Endothelial cell of umbilical vein (primary cell): ENCODE results near the gene MRPL58. TPM values are rescaled to one million over a fixed set of nuclear protein-coding genes. Genes with fewer than 3 reads are reported as not detected.

ENCODE experiments used
- BruUV-seq: library from RNA; stranded (reverse); fragments of 400-500 nt; replicated peaks from 2 replicates; lab custom pipeline; 2021; lab: Mats Ljungman, UMichigan
- CTCF ChIA-PET: fragments of 300-600, 350-600 bp; sonication (Branson Sonifier 250); formaldehyde crosslinking; loops from one replicate; lab custom pipeline; 2021; ENCODE audit warnings: antibody characterized with exemption, inconsistent platforms; lab: Charles Lee
- POLR2A ChIA-PET: fragments of 300-600, 350-600 bp; sonication (Branson Sonifier 250); formaldehyde crosslinking; loops from one replicate; lab custom pipeline; 2021; ENCODE audit warnings: antibody characterized with exemption, inconsistent platforms; lab: Charles Lee
- DNase-seq: peaks from one replicate; pipeline ENCODE4 v3.0.0-alpha.2; 2011; ENCODE audit warnings: low read depth, low spot score
- FAIRE-seq: peaks from 2 replicates; lab custom pipeline; 2011; peaks lifted over from hg19 to GRCh38; lab: Jason Lieb, UNC
- H2AFZ ChIP-seq: 2 replicates; pipeline ENCODE4 v1.6.0; 2012; ENCODE audit warnings: low read depth, low read length, control low read depth, inconsistent platforms
- H3K27ac ChIP-seq: 2 replicates; pipeline ENCODE4 v1.5.1; 2011; ENCODE audit warnings: low read depth, mild to moderate bottlenecking, control low read depth, low read length, moderate library complexity; ENCODE audit not compliant: insufficient read depth
- H3K27me3 ChIP-seq, 2 experiments: 2 replicates each; pipeline versions ENCODE4 v1.6.0 to v1.6.1; 2011; ENCODE audit warnings: low read length in 2 of 2, mixed read lengths in 1 of 2; ENCODE audit not compliant: control insufficient read depth in 2 of 2, insufficient read depth in 2 of 2
- H3K36me3 ChIP-seq, 2 experiments: 2 replicates in 1 of 2; 3 replicates in 1 of 2; pipeline ENCODE4 v1.5.1; 2011; ENCODE audit warnings: low read length in 2 of 2, mild to moderate bottlenecking in 1 of 2, moderate library complexity in 1 of 2; ENCODE audit not compliant: control insufficient read depth in 2 of 2, insufficient read depth in 2 of 2; ENCODE audit errors: extremely low read depth in 1 of 2
- H3K4me1 ChIP-seq: 3 replicates; pipeline ENCODE4 v1.5.1; 2011; ENCODE audit warnings: mild to moderate bottlenecking, low read length; ENCODE audit not compliant: control insufficient read depth, insufficient read depth; ENCODE audit errors: extremely low read depth
- H3K4me2 ChIP-seq: 2 replicates; pipeline ENCODE4 v1.6.1; 2011; ENCODE audit warnings: low read length, control low read depth, mixed read lengths; ENCODE audit not compliant: insufficient read depth
- H3K4me3 ChIP-seq, 3 experiments: fragments of 200-600 bp in 1 of 3; sonication (generic), shearing (Covaris generic) in 1 of 3; replicated peaks in 1 of 3; 2 replicates each; pipeline ENCODE4 v1.5.1; 2011 to 2016; ENCODE audit warnings: control low read depth in 3 of 3, low read length in 3 of 3, mild to moderate bottlenecking in 2 of 3, inconsistent platforms in 1 of 3, low read depth in 1 of 3, moderate library complexity in 1 of 3; ENCODE audit not compliant: insufficient read depth in 1 of 3
- H3K79me2 ChIP-seq: 2 replicates; pipeline ENCODE4 v1.6.0; 2012; ENCODE audit warnings: low read length, inconsistent platforms; ENCODE audit not compliant: control insufficient read depth, insufficient read depth
- H3K9ac ChIP-seq: replicated peaks from 2 replicates; pipeline ENCODE3; 2011; ENCODE audit warnings: low read length, control low read depth; ENCODE audit not compliant: insufficient read depth; ENCODE audit errors: extremely low read depth
- H3K9me1 ChIP-seq: replicated peaks from 3 replicates; pipeline ENCODE4 v1.6.0; 2011; ENCODE audit warnings: mild to moderate bottlenecking, low read length; ENCODE audit not compliant: control insufficient read depth, insufficient read depth; ENCODE audit errors: extremely low read depth
- H3K9me3 ChIP-seq: replicated peaks from 2 replicates; pipeline ENCODE4 v1.5.1; 2012; ENCODE audit warnings: low read length, inconsistent platforms; ENCODE audit not compliant: control insufficient read depth, insufficient read depth
- H4K20me1 ChIP-seq: replicated peaks from 2 replicates; pipeline ENCODE3; 2011; ENCODE audit warnings: mild to moderate bottlenecking, low read length; ENCODE audit not compliant: control insufficient read depth, insufficient read depth; ENCODE audit errors: extremely low read depth
- CTCF ChIP-seq, 2 donors: IDR thresholded peaks; 1 replicate in 1 of 2; 2 replicates in 1 of 2; pipeline ENCODE4 v1.5.1; 2011; ENCODE audit warnings: low read length in 2 of 2, mild to moderate bottlenecking in 2 of 2, moderate library complexity in 2 of 2, control low read depth in 1 of 2, inconsistent platforms in 1 of 2, low read depth in 1 of 2; ENCODE audit not compliant: insufficient read depth in 1 of 2; ENCODE audit errors: extremely low read depth in 1 of 2
- EZH2 ChIP-seq: IDR thresholded peaks from 2 replicates; pipeline ENCODE4 v1.6.1; 2012; ENCODE audit warnings: borderline replicate concordance, low read depth, mild to moderate bottlenecking, moderate library complexity, low read length, inconsistent platforms; ENCODE audit not compliant: severe bottlenecking
- FOS ChIP-seq: IDR thresholded peaks from 2 replicates; pipeline ENCODE4 v1.6.1; 2011; ENCODE audit warnings: mild to moderate bottlenecking, low read length, moderate library complexity, borderline replicate concordance; ENCODE audit not compliant: insufficient read depth
- GATA2 ChIP-seq: IDR thresholded peaks from 2 replicates; pipeline ENCODE4 v1.7.0; 2011; ENCODE audit warnings: low read depth, mild to moderate bottlenecking, moderate library complexity, mixed read lengths, low read length; ENCODE audit not compliant: insufficient read length, insufficient read depth
- JUN ChIP-seq: IDR thresholded peaks from 2 replicates; pipeline ENCODE4 v1.6.1; 2011; ENCODE audit warnings: borderline replicate concordance, low read depth; ENCODE audit not compliant: insufficient read length, insufficient read depth
- MAX ChIP-seq: IDR thresholded peaks from 2 replicates; pipeline ENCODE4 v1.6.1; 2011; ENCODE audit not compliant: insufficient read depth, insufficient read length
- MYC ChIP-seq: IDR thresholded peaks from one replicate; pipeline ENCODE4 v1.6.1; 2011; ENCODE audit warnings: mild to moderate bottlenecking, low read depth, low read length
- POLR2A ChIP-seq: IDR thresholded peaks from 2 replicates; pipeline ENCODE4 v1.6.1; 2012; ENCODE audit warnings: low read depth, mild to moderate bottlenecking, control low read depth, low read length
- POLR2AphosphoS5 ChIP-seq: IDR thresholded peaks from 2 replicates; pipeline ENCODE4 v1.6.1; 2012; ENCODE audit warnings: low read depth, mild to moderate bottlenecking, control low read depth, low read length, moderate library complexity; ENCODE audit not compliant: insufficient read depth
- dilution Hi-C: fragments of 300-500 bp; cut with MboI; formaldehyde crosslinking; loops from one replicate; pipeline ENCODE4 v1.15.0; 2019; ENCODE audit warnings: low sequenced_read_pairs; ENCODE audit not compliant: extremely low pct_ligation_motif_present
- intact Hi-C: fragments of 100-400 bp; cut with micrococcal nuclease; formaldehyde crosslinking; loops from one replicate; pipeline ENCODE4 v1.10.0; 2022
- polyA plus RNA-seq, 4 experiments: library from polyadenylated mRNA; depleted of rRNA in 3 of 4; stranded (reverse) in 3 of 4; unstranded in 1 of 4; fragments of >200 nt; gene quantifications; 2 replicates each; pipeline versions ENCODE4 v1.2.1 to v1.2.3, GENCODE V29; 2011 to 2012; ENCODE audit warnings: missing spikeins in 1 of 4
- total RNA-seq: library from RNA; stranded (reverse); gene quantifications from 2 replicates; pipeline ENCODE4 v1.2.3, GENCODE V29; 2021

MRPL58 gene
- total and polyA plus RNA-seq, 2 donors (not counting 3 experiments of a cell fraction or from before 2014, with no cell fraction given): 38.0 to 43.7 TPM

- BruUV-seq: no TSS peak
- Histone ChIP-seq H3K4me2 (no peak overlapping the region), H3K9ac (no peak overlapping the region), H3K4me1 (peaks cover 11% of the 10 kb centered on the region), H3K79me2 (peaks cover 5% of the 10 kb centered on the region), H3K36me3 (peaks cover 0 to 14% of the 10 kb centered on the region in 2 experiments), H3K27me3 (no peaks in the 10 kb centered on the region), H3K4me3 (no peak overlapping the region), H3K9me3 (no peaks in the 10 kb centered on the region), H2AFZ (no peak overlapping the region), H3K9me1 (no peaks in the 10 kb centered on the region), H3K27ac (no peak overlapping the region), H4K20me1 (no peaks in the 10 kb centered on the region)
- no peak for TF ChIP-seq GATA2
- TF ChIP-seq FOS: no peak
- TF ChIP-seq JUN: no peak
- TF ChIP-seq POLR2AphosphoS5: no peak
- no peak for TF ChIP-seq CTCF (IDR thresholded peaks at IDR 0.05; ENCODE audit: extremely low read depth in 1 of 2, insufficient read depth in 1 of 2, low read depth in 1 of 2, low read length in 2 of 2)
- TF ChIP-seq POLR2A: no peak
- TF ChIP-seq MAX: no peak
- TF ChIP-seq MYC: no peak
- TF ChIP-seq EZH2: no peak
- no peak for DNase-seq
- dilution Hi-C loops (no loop called here), intact Hi-C loops (no loop called here)
- POLR2A ChIA-PET: no interaction called here
- no peak for FAIRE-seq
- CTCF ChIA-PET: interaction anchor here (1.0 to 6.0 kb wide), 4 partner anchors 25 to 97 kb away, joined by 3 to 134 read pairs (median 7); no protein-coding TSS in a partner anchor
Observed at GRCh38 chr17:75008373-75008772, 4.1 kb upstream of the MRPL58 start.
